Renal pelvis (tissue), 12 donors: ENCODE results near the gene FAM13A. TPM values are rescaled to one million over a fixed set of nuclear protein-coding genes. Genes with fewer than 3 reads are reported as not detected.
A peak's percentile ranks its signal among the peaks of the same experiment; 100 is the strongest.
"Not testable (repeated sequence)": the region's sequence is repeated elsewhere in the genome, so short reads cannot be mapped to it uniquely, and the experiment has no call there.

Source experiments
- DNase-seq: peaks from one replicate; pipeline ENCODE4 v3.0.0-alpha.2; 2013
- long read RNA-seq, 16 experiments: transcript quantifications; one replicate each; lab custom pipeline, GENCODE V29; 2026
- polyA plus RNA-seq, 3 donors: library from polyadenylated mRNA; unstranded; fragments of 120-200 nt; gene quantifications; one replicate each; pipeline ENCODE4 v1.2.1, GENCODE V29; 2013; ENCODE audit not compliant: insufficient read length in 3 of 3

FAM13A gene
- polyA plus RNA-seq = 10 to 100 TPM; 29.8 to 37.6 (median 36.9) TPM
- long read RNA-seq, donor 1, partial matches to known transcripts = 0 of 1 reads
- long read RNA-seq, donor 1, other reads (novel, unspliced or antisense) = 0 of 1 reads
- long read RNA-seq, donor 2, partial matches to known transcripts = 0 of 1 reads
- long read RNA-seq, donor 2, other reads (novel, unspliced or antisense) = 0 of 1 reads
- long read RNA-seq, donor 3, partial matches to known transcripts = 0 of 3 reads
- long read RNA-seq, donor 3, other reads (novel, unspliced or antisense) = 0 of 3 reads
- long read RNA-seq, donor 4 = 0 reads
- long read RNA-seq, donor 5, partial matches to known transcripts = 0 of 1 reads
- long read RNA-seq, donor 5, other reads (novel, unspliced or antisense) = 0 of 1 reads
- long read RNA-seq, donor 6, partial matches to known transcripts = 0 of 1 reads
- long read RNA-seq, donor 6, other reads (novel, unspliced or antisense) = 0 of 1 reads
- long read RNA-seq, donor 7, partial matches to known transcripts = 0 of 1 reads
- long read RNA-seq, donor 7, other reads (novel, unspliced or antisense) = 0 of 1 reads
- long read RNA-seq, donor 8 = 0 reads
- long read RNA-seq, donor 9, partial matches to known transcripts = 0 of 1 reads
- long read RNA-seq, donor 9, other reads (novel, unspliced or antisense) = 0 of 1 reads
- long read RNA-seq, donor 10 = 0 reads
- long read RNA-seq, donor 11 = 0 reads
- long read RNA-seq, donor 12, partial matches to known transcripts = 27 of 30 reads
- long read RNA-seq, donor 12, other reads (novel, unspliced or antisense) = 0 of 30 reads
- long read RNA-seq, donor 13, partial matches to known transcripts = 0 of 1 reads
- long read RNA-seq, donor 13, other reads (novel, unspliced or antisense) = 0 of 1 reads
- long read RNA-seq, donor 14, full-length matches to known transcripts = 2 of 2 reads
- long read RNA-seq, donor 14, partial matches to known transcripts = 0 of 2 reads
- long read RNA-seq, donor 14, other reads (novel, unspliced or antisense) = 0 of 2 reads
- long read RNA-seq, donor 15, partial matches to known transcripts = 0 of 6 reads
- long read RNA-seq, donor 15, other reads (novel, unspliced or antisense) = 0 of 6 reads
- long read RNA-seq, donor 16 = 0 reads

GRCh38 chr4:89056953-89057398 lies at the start of gene FAM13A:
FAM13A (minus strand) TSS chr4:89057185; CDS start chr4:89056964, 221 bp downstream.
- peak; percentile 96 for DNase-seq

- no peak for DNase-seq
Observed at GRCh38 chr4:89105726-89106125, 48.7 kb upstream of the FAM13A start.

GRCh38 chr4:89101256-89102161 lies 44.5 kb upstream of the FAM13A start:
- no peak for DNase-seq

GRCh38 chr4:89100853-89101252 lies 43.9 kb upstream of the FAM13A start:
- no peak for DNase-seq

GRCh38 chr4:89099471-89099870 lies 42.5 kb upstream of the FAM13A start:
- DNase-seq = no peak

- no peak for DNase-seq
Observed at GRCh38 chr4:89099034-89099433, 42.0 kb upstream of the FAM13A start.

GRCh38 chr4:89078300-89078699 lies 21.3 kb upstream of the FAM13A start:
- DNase-seq = no peak

- DNase-seq = no peak
Observed at GRCh38 chr4:89077761-89078160, 20.8 kb upstream of the FAM13A start.

GRCh38 chr4:89072921-89073320 lies 15.9 kb upstream of the FAM13A start:
- no peak for DNase-seq

- DNase-seq = no peak
Observed at GRCh38 chr4:89071311-89071710, 14.3 kb upstream of the FAM13A start.

- no peak for DNase-seq
Observed at GRCh38 chr4:89070041-89070440, 13.1 kb upstream of the FAM13A start.

- no peak for DNase-seq
Observed at GRCh38 chr4:89069481-89069880, 12.5 kb upstream of the FAM13A start.

GRCh38 chr4:89067417-89067816 lies 10.4 kb upstream of the FAM13A start:
- DNase-seq = no peak

GRCh38 chr4:89064848-89065247 lies 7.9 kb upstream of the FAM13A start:
- DNase-seq = no peak

GRCh38 chr4:89057844-89058243 lies 859 bp upstream of the FAM13A start:
- DNase-seq = not testable (repeated sequence)

GRCh38 chr4:89056292-89056952 lies 563 bp downstream of the FAM13A start:
- no peak for DNase-seq

- no peak for DNase-seq
Observed at GRCh38 chr4:89055157-89056080, 1.6 kb downstream of the FAM13A start.

- DNase-seq = no peak
Observed at GRCh38 chr4:89054627-89055026, 2.4 kb downstream of the FAM13A start.

GRCh38 chr4:89049853-89050252 lies 7.1 kb downstream of the FAM13A start:
- DNase-seq = no peak
